Measurements from ENCODE around the gene LPAR1.

DNA sequence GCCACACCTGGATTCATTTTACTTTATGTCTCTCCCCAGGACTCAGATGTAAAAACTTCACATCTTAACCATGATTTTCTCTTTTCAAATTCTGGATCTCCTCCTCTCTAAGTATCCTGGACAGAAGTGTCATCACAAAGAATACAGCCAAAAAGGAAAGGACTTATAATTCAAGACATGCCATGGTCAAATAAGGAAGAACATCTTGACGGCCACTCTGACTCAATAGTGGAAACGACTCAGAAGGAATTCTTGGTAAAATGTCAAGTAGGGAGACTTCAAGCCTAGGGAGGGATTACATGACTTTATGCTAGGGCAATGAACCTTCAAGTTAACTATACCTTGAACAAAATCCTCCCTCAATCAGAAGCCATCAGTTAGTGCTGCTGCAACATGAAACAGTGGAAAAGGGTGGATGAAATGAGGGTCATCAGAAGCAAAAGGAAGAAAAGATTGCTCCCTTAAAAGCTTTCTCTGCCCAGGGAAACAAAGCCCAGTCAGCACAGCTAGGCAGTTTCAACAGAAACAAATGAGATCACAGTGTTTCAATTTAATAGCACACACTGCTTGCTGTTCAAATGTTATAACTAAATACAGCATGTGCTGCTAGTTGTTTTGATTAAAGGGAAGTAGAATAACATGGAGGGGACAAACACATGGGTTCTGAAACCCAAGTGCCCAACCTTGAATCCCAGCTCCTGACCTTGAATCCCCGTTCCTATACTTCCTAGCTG lies 101.4 kb downstream of the LPAR1 start:
- TF ChIP-seq CTCF (conservative IDR thresholded peaks at IDR 0.05; ENCODE audit: low read length) (no peak), EZH2phosphoT487 (IDR thresholded peaks at IDR 0.05; ENCODE audit: borderline replicate concordance) (no peak)
